Sigmoid colon (tissue), 4 donors: ENCODE data around the gene DERL2.

ENCODE experiments used
- CTCF ChIP-seq, 4 experiments: fragments of 450-650 bp in 3 of 4; fragments of 200-600 bp in 1 of 4; IDR thresholded peaks; one replicate each; pipeline ENCODE4 v1.5.1; 2016 to 2019; ENCODE audit warnings: antibody characterized with exemption in 4 of 4, mild to moderate bottlenecking in 3 of 4, moderate library complexity in 2 of 4
- EP300 ChIP-seq, 4 donors: sonication (generic); formaldehyde crosslinking; IDR thresholded peaks; one replicate each; pipeline ENCODE4 v1.6.1; 2017; ENCODE audit warnings: antibody characterized with exemption in 4 of 4

- TF ChIP-seq CTCF (IDR thresholded peaks at IDR 0.05) (no peak), EP300 (IDR thresholded peaks at IDR 0.05) (peak in 1 of 4 donors; percentile 49)
These were observed 25.6 kb upstream of the DERL2 start for GRCh38 chr17:5511401-5512225.
